Fibroblast of lung (primary cell): ENCODE results near the gene ERCC2. TPM values are rescaled to one million over a fixed set of nuclear protein-coding genes. Genes with fewer than 3 reads are reported as not detected.
"Not testable (repeated sequence)": the region's sequence is repeated elsewhere in the genome, so short reads cannot be mapped to it uniquely, and the experiment has no call there.

Source experiments
- DNase-seq, 2 donors: peaks; one replicate each; pipeline versions ENCODE4 v3.0.0 to v3.0.0-alpha.2; 2010; ENCODE audit warnings: low read depth in 2 of 2
- H2AFZ ChIP-seq: 2 replicates; pipeline ENCODE4 v1.5.1; 2012; ENCODE audit warnings: low read length, control low read depth, inconsistent platforms
- H3K27ac ChIP-seq: 2 replicates; pipeline ENCODE4 v1.5.1; 2011; ENCODE audit warnings: low read length, control low read depth; ENCODE audit not compliant: insufficient read depth
- H3K27me3 ChIP-seq: 2 replicates; pipeline ENCODE4 v1.5.1; 2011; ENCODE audit warnings: mild to moderate bottlenecking, low read length; ENCODE audit not compliant: control insufficient read depth, insufficient read depth
- H3K36me3 ChIP-seq: 2 replicates; pipeline ENCODE4 v1.5.1; 2011; ENCODE audit warnings: low read length; ENCODE audit not compliant: control insufficient read depth, insufficient read depth
- H3K4me1 ChIP-seq: 2 replicates; pipeline ENCODE4 v1.5.1; 2011; ENCODE audit warnings: low read length; ENCODE audit not compliant: control insufficient read depth, insufficient read depth; ENCODE audit errors: extremely low read depth
- H3K4me2 ChIP-seq: 2 replicates; pipeline ENCODE4 v1.5.1; 2011; ENCODE audit warnings: low read length, control low read depth; ENCODE audit not compliant: insufficient read depth; ENCODE audit errors: extremely low read depth
- H3K4me3 ChIP-seq, 4 experiments: fragments of 200-600 bp in 1 of 4; sonication (generic) in 1 of 4; replicated peaks in 1 of 4; 2 replicates each; pipeline ENCODE4 v1.5.1; 2011 to 2016; ENCODE audit warnings: low read length in 4 of 4, low read depth in 3 of 4, mild to moderate bottlenecking in 3 of 4, control low read depth in 2 of 4, inconsistent platforms in 1 of 4, mixed read lengths in 1 of 4; ENCODE audit not compliant: insufficient read depth in 1 of 4; ENCODE audit errors: control extremely low read depth in 1 of 4
- H3K79me2 ChIP-seq: 2 replicates; pipeline ENCODE4 v1.5.1; 2012; ENCODE audit warnings: mild to moderate bottlenecking, low read length, inconsistent platforms; ENCODE audit not compliant: control insufficient read depth, insufficient read depth
- H3K9ac ChIP-seq: 2 replicates; pipeline ENCODE4 v1.5.1; 2011; ENCODE audit warnings: mild to moderate bottlenecking, low read length, control low read depth; ENCODE audit not compliant: insufficient read depth
- H3K9me3 ChIP-seq: 2 replicates; pipeline ENCODE4 v1.5.1; 2012; ENCODE audit warnings: low read depth, low read length; ENCODE audit not compliant: control insufficient read depth, insufficient read depth
- H4K20me1 ChIP-seq: 2 replicates; pipeline ENCODE4 v1.5.1; 2011; ENCODE audit warnings: low read length; ENCODE audit not compliant: control insufficient read depth, insufficient read depth; ENCODE audit errors: extremely low read depth
- EZH2 ChIP-seq: IDR thresholded peaks from 2 replicates; pipeline ENCODE4 v1.5.1; 2012; ENCODE audit warnings: low read length, control low read depth, mild to moderate bottlenecking; ENCODE audit errors: missing control alignments
- polyA plus RNA-seq, 2 donors: library from polyadenylated mRNA; depleted of rRNA in 1 of 2; stranded (reverse) in 1 of 2; unstranded in 1 of 2; fragments of >200 nt; gene quantifications; 2 replicates each; pipeline ENCODE4 v1.2.1, GENCODE V29; 2011 to 2012; ENCODE audit warnings: missing spikeins in 1 of 2
- total RNA-seq: library from RNA; depleted of rRNA; stranded (reverse); fragments of >200 nt; gene quantifications from 2 replicates; pipeline ENCODE4 v1.2.1, GENCODE V29; 2014
- TF ChIP-seq, protein P1 (sequence below), 2 donors: IDR thresholded peaks in 1 of 2; conservative IDR thresholded peaks in 1 of 2; 1 replicate in 1 of 2; 2 replicates in 1 of 2; pipeline ENCODE4 v1.5.1; 2011 to 2012; ENCODE audit warnings: low read length in 2 of 2, control low read depth in 1 of 2, inconsistent platforms in 1 of 2, low read depth in 1 of 2, mild to moderate bottlenecking in 1 of 2

The ERCC2 gene
- total and polyA plus RNA-seq, 2 donors (not counting 1 experiment from before 2014, with no cell fraction given): 21.6 to 57.1 TPM

DNA sequence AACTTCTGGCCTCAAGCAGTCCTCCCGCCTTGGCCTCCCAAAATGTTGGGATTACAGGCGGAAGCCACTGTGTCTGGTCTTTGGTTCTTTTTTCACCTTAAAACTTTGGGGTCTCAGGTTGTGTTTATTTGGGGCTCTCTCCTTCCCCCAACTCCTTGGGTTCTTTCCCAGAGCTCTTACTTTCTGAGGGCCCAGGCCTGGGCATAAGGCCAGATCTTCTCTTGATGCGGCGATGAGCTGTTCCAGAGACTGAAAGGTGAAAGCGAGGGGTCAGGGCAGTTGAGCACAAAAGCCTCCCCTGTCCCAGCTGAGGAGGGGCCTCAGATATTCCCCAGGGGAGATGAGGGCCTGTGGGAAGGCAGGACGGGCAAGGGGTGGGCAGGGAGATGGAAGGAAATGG, 43.1 kb upstream of the ERCC2 start:
- DNase-seq: no peak
- Histone ChIP-seq H3K27ac (no peak overlapping the region), H3K9me3 (no peaks in the 10 kb centered on the region), H4K20me1 (no peaks in the 10 kb centered on the region), H3K79me2 (no peaks in the 10 kb centered on the region), H3K4me2 (no peak overlapping the region), H3K4me1 (peaks cover 2% of the 10 kb centered on the region), H3K4me3 (no peak overlapping the region), H3K27me3 (no peaks in the 10 kb centered on the region), H3K9ac (no peak overlapping the region), H3K36me3 (peaks cover 13% of the 10 kb centered on the region), H2AFZ (no peak overlapping the region)
- TF ChIP-seq, protein P1, sequence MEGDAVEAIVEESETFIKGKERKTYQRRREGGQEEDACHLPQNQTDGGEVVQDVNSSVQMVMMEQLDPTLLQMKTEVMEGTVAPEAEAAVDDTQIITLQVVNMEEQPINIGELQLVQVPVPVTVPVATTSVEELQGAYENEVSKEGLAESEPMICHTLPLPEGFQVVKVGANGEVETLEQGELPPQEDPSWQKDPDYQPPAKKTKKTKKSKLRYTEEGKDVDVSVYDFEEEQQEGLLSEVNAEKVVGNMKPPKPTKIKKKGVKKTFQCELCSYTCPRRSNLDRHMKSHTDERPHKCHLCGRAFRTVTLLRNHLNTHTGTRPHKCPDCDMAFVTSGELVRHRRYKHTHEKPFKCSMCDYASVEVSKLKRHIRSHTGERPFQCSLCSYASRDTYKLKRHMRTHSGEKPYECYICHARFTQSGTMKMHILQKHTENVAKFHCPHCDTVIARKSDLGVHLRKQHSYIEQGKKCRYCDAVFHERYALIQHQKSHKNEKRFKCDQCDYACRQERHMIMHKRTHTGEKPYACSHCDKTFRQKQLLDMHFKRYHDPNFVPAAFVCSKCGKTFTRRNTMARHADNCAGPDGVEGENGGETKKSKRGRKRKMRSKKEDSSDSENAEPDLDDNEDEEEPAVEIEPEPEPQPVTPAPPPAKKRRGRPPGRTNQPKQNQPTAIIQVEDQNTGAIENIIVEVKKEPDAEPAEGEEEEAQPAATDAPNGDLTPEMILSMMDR (conservative IDR thresholded peaks at IDR 0.05 in 1 of 2, IDR thresholded peaks at IDR 0.05 in 1 of 2; ENCODE audit: low read depth in 1 of 2, low read length in 2 of 2): no peak
- TF ChIP-seq EZH2: no peak

DNA sequence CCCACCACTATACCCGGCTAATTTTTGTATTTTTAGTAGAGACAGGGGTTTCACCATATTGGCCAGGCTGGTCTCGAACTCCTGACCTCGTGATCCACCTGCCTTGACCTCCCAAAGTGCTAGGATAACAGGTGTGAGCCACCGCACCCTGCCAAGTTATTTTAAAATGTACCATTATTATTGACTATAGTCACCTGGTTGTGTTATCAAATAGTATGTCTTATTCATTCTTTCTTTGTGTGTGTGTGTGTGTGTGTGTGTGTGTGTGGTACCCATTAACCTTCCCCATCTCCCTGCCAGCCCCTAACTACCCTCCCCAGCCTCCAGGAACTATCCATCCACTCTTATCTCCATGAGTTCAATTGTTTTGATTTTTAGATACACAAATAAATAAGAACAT, 40.0 kb upstream of the ERCC2 start:
- not testable (repeated sequence) for H3K4me2 ChIP-seq, DNase-seq

DNA sequence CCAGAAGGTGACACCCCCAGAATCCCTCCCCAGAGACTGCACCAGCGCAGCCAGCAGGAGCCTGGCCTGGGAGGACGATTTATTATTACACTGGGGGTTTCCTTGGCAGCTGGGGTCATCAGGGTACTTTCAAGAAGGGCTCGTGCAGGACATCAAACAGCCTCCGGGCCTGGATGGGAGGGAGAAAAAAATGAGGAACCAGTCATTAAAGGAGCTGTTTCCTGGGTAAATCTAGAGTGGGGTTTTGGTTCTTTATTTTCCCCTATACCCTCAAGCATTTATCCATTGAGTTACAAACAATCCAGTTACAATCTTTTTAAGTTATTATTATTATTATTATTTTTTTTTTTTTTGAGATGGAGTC, 39.2 kb upstream of the ERCC2 start:
- Histone ChIP-seq H2AFZ (no peak overlapping the region), H3K36me3 (peaks cover 6% of the 10 kb centered on the region), H3K9me3 (no peaks in the 10 kb centered on the region), H3K4me2 (no peak overlapping the region), H3K79me2 (peaks cover 6% of the 10 kb centered on the region), H3K27me3 (no peaks in the 10 kb centered on the region), H4K20me1 (no peaks in the 10 kb centered on the region), H3K4me1 (peaks cover 2% of the 10 kb centered on the region), H3K9ac (no peak overlapping the region), H3K4me3 (no peak overlapping the region), H3K27ac (no peak overlapping the region)
- no peak for TF ChIP-seq EZH2
- TF ChIP-seq, protein P1 (conservative IDR thresholded peaks at IDR 0.05 in 1 of 2, IDR thresholded peaks at IDR 0.05 in 1 of 2; ENCODE audit: low read depth in 1 of 2, low read length in 2 of 2): no peak
- no peak for DNase-seq

More for the DNA sequence above, 40.0 kb upstream of the ERCC2 start:
- not testable (repeated sequence) for H3K79me2 ChIP-seq, H3K9me3 ChIP-seq, H2AFZ ChIP-seq, H3K36me3 ChIP-seq, H3K27ac ChIP-seq, H3K27me3 ChIP-seq, H3K4me1 ChIP-seq, H3K9ac ChIP-seq, H3K4me3 ChIP-seq, H4K20me1 ChIP-seq
